SK-N-MC (cell line): ENCODE data around the gene RHBDD3.

Experiments
- DNase-seq: peaks from one replicate; pipeline ENCODE4 v3.0.0-alpha.2; 2011; ENCODE audit warnings: low read depth, low spot score
- H3K27ac ChIP-seq: fragments of 200-600 bp; sonication (generic); 2 replicates; pipeline ENCODE4 v1.5.1; 2016; ENCODE audit warnings: mixed run types
- H3K36me3 ChIP-seq: fragments of 200-600 bp; sonication (generic); 2 replicates; pipeline ENCODE4 v1.6.1; 2017; ENCODE audit warnings: antibody characterized with exemption, low read length, mixed read lengths; ENCODE audit not compliant: insufficient read depth
- H3K4me3 ChIP-seq: fragments of 200-600 bp; sonication (generic); 2 replicates; pipeline ENCODE4 v1.5.1; 2016
- H3K9ac ChIP-seq: fragments of 200-600 bp; sonication (generic); 2 replicates; pipeline ENCODE4 v1.8.0; 2017; ENCODE audit warnings: mixed run types, mixed read lengths; ENCODE audit not compliant: insufficient read length
- H3K9me3 ChIP-seq: fragments of 200-600 bp; sonication (generic); 2 replicates; pipeline ENCODE4 v1.6.1; 2017; ENCODE audit warnings: low read depth, mild to moderate bottlenecking, antibody characterized with exemption, low read length, moderate library complexity, mixed read lengths
- EZH2 ChIP-seq: fragments of 200-600 bp; sonication (generic); IDR thresholded peaks from one replicate; pipeline ENCODE4 v1.6.1; 2017; ENCODE audit warnings: antibody characterized with exemption
- FOXP2 ChIP-seq: optimal IDR thresholded peaks from 2 replicates; pipeline ENCODE3; 2011; ENCODE audit warnings: mild to moderate bottlenecking, moderate library complexity; ENCODE audit not compliant: insufficient read depth; ENCODE audit errors: extremely low read length, control extremely low read depth
- POLR2AphosphoS5 ChIP-seq: IDR thresholded peaks from 2 replicates; pipeline ENCODE4 v1.6.1; 2012; ENCODE audit warnings: mild to moderate bottlenecking, low read depth, low read length, borderline replicate concordance

The RHBDD3 gene

DNA sequence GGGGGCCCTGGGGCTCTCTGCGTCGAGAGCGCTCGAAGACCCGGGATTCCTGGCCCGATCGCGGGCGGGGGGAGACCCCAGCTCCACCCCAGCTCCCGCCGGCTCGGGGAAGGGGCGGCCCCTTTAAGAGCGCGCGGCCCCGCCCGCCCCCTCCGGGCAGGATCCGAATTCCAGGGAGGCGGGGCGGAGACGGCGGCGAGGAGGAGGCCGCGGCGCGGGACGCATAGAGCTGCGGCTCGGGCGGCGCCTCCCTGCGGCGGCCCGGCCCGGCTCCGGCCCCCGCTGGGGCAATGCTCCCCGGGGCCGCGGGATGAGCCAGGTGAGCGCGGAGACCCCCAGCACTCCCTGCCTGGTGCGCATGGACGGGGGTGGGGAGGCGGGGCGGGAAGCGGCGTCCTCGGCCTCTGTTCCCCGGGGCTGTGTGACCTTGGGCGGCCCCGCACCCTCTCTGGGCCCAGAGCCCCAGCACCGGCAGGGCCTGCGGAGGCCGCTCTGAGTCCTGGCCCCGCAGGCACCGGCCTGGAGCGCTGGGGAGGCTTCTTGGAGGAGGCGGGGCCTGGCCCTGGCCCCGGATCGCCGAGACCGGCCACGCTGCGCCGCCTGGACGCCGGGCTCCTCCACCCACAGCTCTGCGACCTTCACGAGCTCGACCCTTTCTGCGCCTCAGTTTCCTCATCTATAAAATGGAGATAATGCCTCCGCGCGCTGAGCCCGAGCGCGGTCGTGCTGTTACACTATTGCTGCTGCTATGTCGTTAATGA is 39.2 kb upstream of the RHBDD3 start:
- Histone ChIP-seq H3K9me3 (no peaks in the 10 kb centered on the region), H3K27ac (peak overlapping the region; percentile 80), H3K36me3 (no peaks in the 10 kb centered on the region), H3K9ac (peak overlapping the region; percentile 79), H3K4me3 (peak overlapping the region; percentile 90)
- TF ChIP-seq FOXP2 = no peak
- TF ChIP-seq EZH2 = no peak
- TF ChIP-seq POLR2AphosphoS5 = no peak; the same call in 1 of the 2 replicates
- DNase-seq = no peak

GRCh38 chr22:29306175-29306834 is 38.5 kb upstream of the RHBDD3 start, which contains the start of gene GAS2L1:
GAS2L1 (plus strand) TSS chr22:29306650; CDS start chr22:29308106, 1,456 bp downstream.
- Histone ChIP-seq H3K4me3 (peak within 1 kb of the TSS; percentile 90), H3K9me3 (no peaks in the 10 kb centered on the region), H3K36me3 (no peaks in the 10 kb centered on the region), H3K9ac (peak within 1 kb of the TSS; percentile 79), H3K27ac (peak within 1 kb of the TSS; percentile 80)
- no peak for DNase-seq
- TF ChIP-seq EZH2 (no peak), FOXP2 (no peak), POLR2AphosphoS5 (peak; percentile 37; the same call in 1 of the 2 replicates)

DNA sequence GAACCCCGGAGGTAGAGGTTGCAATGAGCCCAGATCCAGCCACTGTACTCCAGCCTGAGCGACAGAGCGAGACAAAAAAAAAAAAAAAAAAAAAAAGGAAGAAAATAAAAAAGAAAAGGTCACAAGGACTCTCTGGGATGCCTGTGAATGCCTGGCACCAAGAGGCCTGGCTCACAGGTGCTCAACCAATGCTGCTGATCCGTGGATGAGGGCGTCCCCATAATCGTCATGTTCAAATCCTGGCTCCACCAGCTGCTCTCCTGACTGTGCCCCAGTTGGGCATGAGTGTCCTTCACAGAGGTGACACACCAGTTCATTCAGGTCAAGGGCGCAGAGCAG is 38.0 kb upstream of the RHBDD3 start:
- no peak overlapping the region for H3K9ac ChIP-seq

DNA sequence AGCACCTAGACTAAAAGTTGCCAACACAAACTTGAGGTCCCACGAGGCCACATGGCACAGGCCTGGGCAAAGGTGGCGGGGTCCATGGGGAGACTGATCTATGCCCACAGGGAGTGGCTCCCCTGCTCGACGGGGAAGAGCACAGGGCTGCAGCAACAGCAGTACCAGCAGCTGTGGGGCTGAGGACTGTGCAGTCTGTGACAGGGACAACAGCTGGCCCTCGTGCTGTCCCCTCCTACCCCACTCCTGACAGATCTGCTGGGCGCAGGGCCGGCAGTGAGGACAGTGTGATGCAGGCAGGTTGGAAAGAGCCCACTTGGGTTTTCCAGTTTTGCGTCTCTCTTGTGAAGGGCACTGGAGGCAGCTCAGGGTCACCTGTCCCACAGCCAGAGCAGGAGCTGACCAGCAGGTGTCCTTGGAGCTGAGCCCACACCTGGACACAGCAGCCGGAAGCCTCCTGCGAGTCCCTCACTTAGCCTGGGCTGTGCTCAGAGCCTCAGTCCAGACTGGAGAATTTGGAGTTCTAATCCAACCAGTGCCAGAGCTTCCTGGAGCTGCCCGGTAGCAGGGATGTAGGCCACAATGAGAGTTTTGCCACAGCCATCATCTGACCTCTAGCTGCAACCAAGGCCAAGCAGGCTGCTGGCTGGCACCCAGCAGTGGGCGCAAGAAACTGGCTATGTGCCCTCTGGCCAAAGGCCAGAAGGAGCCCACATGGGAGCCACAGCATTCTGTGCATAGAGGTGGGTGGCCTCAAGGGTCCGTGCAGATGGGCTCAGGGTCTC is 35.1 kb upstream of the RHBDD3 start:
- H3K36me3 ChIP-seq = peaks cover 15% of the 10 kb centered on the region
- DNase-seq = no peak
- no peaks in the 10 kb centered on the region for H3K9me3 ChIP-seq
- H3K27ac ChIP-seq = no peak overlapping the region
- H3K4me3 ChIP-seq = no peak overlapping the region
- H3K9ac ChIP-seq = no peak overlapping the region
- TF ChIP-seq EZH2 (no peak), POLR2AphosphoS5 (no peak), FOXP2 (no peak)

More for the DNA sequence above, 38.0 kb upstream of the RHBDD3 start:
- TF ChIP-seq POLR2AphosphoS5 (no peak), EZH2 (no peak), FOXP2 (no peak)
- DNase-seq = no peak
- no peaks in the 10 kb centered on the region for H3K9me3 ChIP-seq
- H3K27ac ChIP-seq = no peak overlapping the region
- H3K4me3 ChIP-seq = peak overlapping the region; percentile 90
- H3K36me3 ChIP-seq = no peaks in the 10 kb centered on the region

DNA sequence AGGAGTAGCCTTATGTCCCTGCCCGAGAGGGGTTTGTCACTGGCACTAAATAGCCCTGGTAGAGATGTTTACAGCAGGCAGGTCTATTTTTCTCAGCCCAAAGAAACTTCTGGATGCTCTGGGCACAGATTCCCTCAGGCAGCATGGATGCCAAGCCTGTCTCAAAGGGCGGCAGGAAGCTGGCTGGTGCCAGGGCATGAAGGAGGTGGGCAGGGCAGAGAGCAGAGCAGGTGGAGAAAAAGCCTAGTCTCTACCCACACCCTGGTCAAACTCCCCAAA is 34.6 kb upstream of the RHBDD3 start:
- no peak overlapping the region for H3K4me3 ChIP-seq
- H3K27ac ChIP-seq = no peak overlapping the region
- no peak for TF ChIP-seq POLR2AphosphoS5
- TF ChIP-seq FOXP2 = no peak
- TF ChIP-seq EZH2 = no peak
- H3K9ac ChIP-seq = no peak overlapping the region
- no peaks in the 10 kb centered on the region for H3K9me3 ChIP-seq
- DNase-seq = no peak
- peaks cover 20% of the 10 kb centered on the region for H3K36me3 ChIP-seq

DNA sequence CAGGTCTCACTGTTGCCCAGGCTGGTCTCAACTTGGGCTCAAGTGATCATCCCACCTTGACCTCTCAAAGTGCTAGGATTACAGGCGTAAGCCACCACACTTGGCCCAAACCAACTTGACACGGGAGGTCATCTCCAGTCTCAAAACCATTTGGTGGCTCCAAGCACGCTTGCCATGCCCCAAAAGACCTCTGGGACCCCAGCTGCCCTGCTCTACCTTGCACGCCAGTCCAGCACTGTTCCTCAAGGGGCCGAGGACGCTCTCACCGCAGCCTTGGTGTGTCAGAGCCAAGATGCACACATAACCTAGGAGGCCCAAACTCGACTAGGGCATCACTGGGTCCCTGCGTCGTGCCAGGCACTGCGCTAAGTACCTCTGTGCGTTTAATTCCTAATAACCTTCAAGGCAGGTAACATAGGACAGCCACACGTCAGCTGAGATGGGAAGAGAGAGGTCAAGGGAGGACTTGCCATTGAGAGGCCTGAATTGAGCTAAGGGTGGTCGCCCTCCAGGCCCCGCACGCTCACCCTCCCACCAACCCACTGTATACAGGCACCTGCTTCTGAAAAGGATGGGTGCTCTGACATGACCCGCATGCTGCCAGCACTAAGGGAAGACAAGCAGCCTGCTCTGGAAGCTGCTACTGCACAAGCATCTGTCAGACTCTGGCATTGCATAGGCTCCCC is 34.1 kb upstream of the RHBDD3 start:
- no peaks in the 10 kb centered on the region for H3K9me3 ChIP-seq
- peaks cover 25% of the 10 kb centered on the region for H3K36me3 ChIP-seq
- H3K4me3 ChIP-seq = no peak overlapping the region
- H3K27ac ChIP-seq = peak overlapping the region; percentile 46; the same call in 1 of the 2 replicates
- DNase-seq = no peak
- TF ChIP-seq EZH2 = no peak
- TF ChIP-seq POLR2AphosphoS5 = no peak
- TF ChIP-seq FOXP2 = no peak
- H3K9ac ChIP-seq = no peak overlapping the region

DNA sequence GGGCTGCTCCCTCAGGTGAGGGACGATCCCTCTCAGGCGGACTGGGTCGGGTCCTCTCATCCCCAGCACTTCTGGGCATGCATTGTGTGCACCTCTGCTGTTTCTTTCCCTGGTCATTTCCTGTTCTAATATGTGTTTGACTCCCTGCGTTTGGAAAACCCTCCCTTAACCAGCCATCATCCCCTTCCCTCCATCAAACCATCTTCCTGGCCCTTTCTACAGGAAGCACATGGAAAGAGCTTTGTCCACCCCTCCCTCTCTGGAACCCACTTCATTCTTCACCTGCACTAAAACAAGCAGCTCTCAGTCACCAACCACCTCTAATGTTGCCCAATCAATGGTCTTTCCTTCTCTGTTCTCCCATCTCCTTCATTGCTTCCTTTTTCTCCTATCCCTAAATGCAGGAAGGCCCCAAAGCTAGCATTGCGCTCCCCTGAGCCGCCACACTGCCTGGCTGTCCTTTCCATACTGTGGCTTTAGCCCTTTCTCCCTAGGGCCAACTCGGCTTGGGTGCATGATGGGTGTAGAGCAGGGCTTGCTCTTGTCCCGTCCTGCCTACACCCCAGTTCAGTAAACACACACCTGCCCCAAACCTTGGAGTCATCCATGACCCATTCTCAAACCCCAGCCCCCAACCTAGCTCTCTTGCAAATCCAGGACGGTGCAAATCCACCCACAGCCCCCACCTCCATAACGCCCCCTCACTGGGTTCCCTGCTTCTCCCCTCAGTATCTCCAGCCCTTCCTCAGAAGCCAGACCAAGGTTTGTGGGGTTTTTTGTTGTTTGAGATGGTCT is 33.2 kb upstream of the RHBDD3 start:
- TF ChIP-seq FOXP2 (no peak), POLR2AphosphoS5 (no peak; the same call in 1 of the 2 replicates), EZH2 (no peak)
- peaks cover 34% of the 10 kb centered on the region for H3K36me3 ChIP-seq

DNA sequence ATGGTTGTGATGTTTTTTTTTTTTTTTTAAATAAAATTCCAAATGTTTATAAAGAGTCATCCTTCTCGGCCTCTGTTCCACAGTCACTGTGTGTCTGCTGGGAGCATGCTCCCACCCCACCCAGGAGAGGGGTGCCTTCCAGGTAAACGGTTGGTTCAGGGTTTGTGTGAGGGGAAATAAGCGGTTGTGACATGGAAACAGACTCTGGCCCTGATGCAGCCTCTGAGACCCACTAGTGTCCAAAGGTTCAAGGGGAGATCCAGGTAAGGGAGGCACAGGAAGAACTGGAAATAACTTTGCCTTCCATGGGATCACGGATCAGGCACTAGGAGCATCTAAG is 32.7 kb upstream of the RHBDD3 start:
- DNase-seq = no peak
- Histone ChIP-seq H3K9ac (no peak overlapping the region), H3K9me3 (no peaks in the 10 kb centered on the region), H3K4me3 (no peak overlapping the region), H3K27ac (peak overlapping the region; percentile 36; the same call in 1 of the 2 replicates), H3K36me3 (peaks cover 40% of the 10 kb centered on the region)
- TF ChIP-seq FOXP2 (no peak), EZH2 (no peak), POLR2AphosphoS5 (no peak)

More for the DNA sequence above, 33.2 kb upstream of the RHBDD3 start:
- H3K9me3 ChIP-seq = no peaks in the 10 kb centered on the region
- no peak overlapping the region for H3K9ac ChIP-seq
- peak overlapping the region; percentile 46 for H3K27ac ChIP-seq
- no peak for DNase-seq
- no peak overlapping the region for H3K4me3 ChIP-seq
